SH-SY5Y (cell line): ENCODE results near the gene RGS2.

Source experiments
- GATA2 ChIP-seq: IDR thresholded peaks from 2 replicates; pipeline ENCODE4 v1.6.1; 2011; ENCODE audit warnings: mild to moderate bottlenecking, low read depth, low read length
- GATA3 ChIP-seq: IDR thresholded peaks from 2 replicates; pipeline ENCODE4 v1.6.1; 2011; ENCODE audit warnings: low read depth, mild to moderate bottlenecking, low read length, moderate library complexity

RGS2 gene

GRCh38 chr1:192807211-192808162, 1.4 kb upstream of the RGS2 start:
- TF ChIP-seq GATA2 (no peak), GATA3 (no peak)

- TF ChIP-seq GATA2 (0 out of 2 replicates have a peak, but pooled peaks have one; percentile 3), GATA3 (no peak)
These were observed 699 bp upstream of the RGS2 start for GRCh38 chr1:192808163-192808517.

GRCh38 chr1:192809307-192810252, 741 bp downstream of the RGS2 start:
- TF ChIP-seq GATA3, result no peak
- TF ChIP-seq GATA2, result no peak

GRCh38 chr1:192810253-192810880, 1.5 kb downstream of the RGS2 start:
- TF ChIP-seq GATA2 (no peak), GATA3 (no peak)

GRCh38 chr1:192811006-192811405, 2.2 kb downstream of the RGS2 start:
- TF ChIP-seq GATA2 (no peak), GATA3 (no peak)

- TF ChIP-seq GATA3, result no peak
- TF ChIP-seq GATA2, result no peak
These were observed 2.9 kb downstream of the RGS2 start for GRCh38 chr1:192811594-192812239.

GRCh38 chr1:192812420-192813209, 3.8 kb downstream of the RGS2 start:
- TF ChIP-seq GATA2 (no peak), GATA3 (no peak)

- no peak for TF ChIP-seq GATA3
- no peak for TF ChIP-seq GATA2
These were observed 6.0 kb downstream of the RGS2 start for GRCh38 chr1:192814805-192815204.

GRCh38 chr1:192817246-192817645, 8.4 kb downstream of the RGS2 start:
- no peak for TF ChIP-seq GATA2
- TF ChIP-seq GATA3, result no peak

- TF ChIP-seq GATA3 (no peak), GATA2 (no peak)
These were observed 12.5 kb downstream of the RGS2 start for GRCh38 chr1:192821296-192821695.

- no peak for TF ChIP-seq GATA2
- no peak for TF ChIP-seq GATA3
These were observed 15.7 kb downstream of the RGS2 start for GRCh38 chr1:192824511-192824910.

GRCh38 chr1:192826791-192827546, 18.1 kb downstream of the RGS2 start:
- no peak for TF ChIP-seq GATA2
- TF ChIP-seq GATA3, result 0 out of 2 replicates have a peak, but pooled peaks have one; percentile 35
